Type B pancreatic cell (in vitro differentiated cells): ENCODE data around the gene TRIM38. TPM values are rescaled to one million over a fixed set of nuclear protein-coding genes. Genes with fewer than 3 reads are reported as not detected.

Experiments
- DNase-seq: peaks from one replicate; pipeline ENCODE4 v3.0.0; 2021; ENCODE audit warnings: mixed read lengths; ENCODE audit not compliant: unreplicated experiment; ENCODE audit errors: extremely low spot score
- H3K27ac Mint-ChIP-seq: 2 replicates; pipeline ENCODE4 v1.8.0; 2021; ENCODE audit warnings: mild to moderate bottlenecking, mixed read lengths
- H3K27me3 Mint-ChIP-seq: 2 replicates; pipeline ENCODE4 v1.8.0; 2021; ENCODE audit warnings: mixed read lengths
- H3K36me3 Mint-ChIP-seq: 2 replicates; pipeline ENCODE4 v1.8.0; 2021; ENCODE audit warnings: mixed read lengths
- H3K4me1 Mint-ChIP-seq: one replicate; pipeline ENCODE4 v1.8.0; 2021; ENCODE audit warnings: mixed read lengths; ENCODE audit not compliant: unreplicated experiment
- H3K4me3 Mint-ChIP-seq: 2 replicates; pipeline ENCODE4 v1.8.0; 2021; ENCODE audit warnings: mild to moderate bottlenecking, mixed read lengths
- H3K9me3 Mint-ChIP-seq: 2 replicates; pipeline ENCODE4 v1.8.0; 2021; ENCODE audit warnings: mixed read lengths
- CTCF ChIP-seq: fragments of 200-600 bp; sonication (generic); conservative IDR thresholded peaks from 2 replicates; pipeline ENCODE4 v1.5.0; 2021; ENCODE audit warnings: antibody characterized with exemption, mild to moderate bottlenecking
- total RNA-seq: library from RNA; stranded (reverse); gene quantifications from 2 replicates; pipeline ENCODE4 v1.2.1, GENCODE V29; 2021; ENCODE audit warnings: low replicate concordance

TRIM38 gene
- total RNA-seq, 1 donor from 2014 or later, result 6.9 TPM

- Mint-ChIP-seq H3K27me3 (no peaks in the 10 kb centered on the region), H3K4me1 (no peaks in the 10 kb centered on the region), H3K4me3 (no peak overlapping the region), H3K27ac (no peak overlapping the region), H3K9me3 (no peaks in the 10 kb centered on the region), H3K36me3 (no peaks in the 10 kb centered on the region)
- no peak for DNase-seq
- no peak for TF ChIP-seq CTCF
Measured at GRCh38 chr6:25918083-25918683, 44.4 kb upstream of the TRIM38 start.

DNA sequence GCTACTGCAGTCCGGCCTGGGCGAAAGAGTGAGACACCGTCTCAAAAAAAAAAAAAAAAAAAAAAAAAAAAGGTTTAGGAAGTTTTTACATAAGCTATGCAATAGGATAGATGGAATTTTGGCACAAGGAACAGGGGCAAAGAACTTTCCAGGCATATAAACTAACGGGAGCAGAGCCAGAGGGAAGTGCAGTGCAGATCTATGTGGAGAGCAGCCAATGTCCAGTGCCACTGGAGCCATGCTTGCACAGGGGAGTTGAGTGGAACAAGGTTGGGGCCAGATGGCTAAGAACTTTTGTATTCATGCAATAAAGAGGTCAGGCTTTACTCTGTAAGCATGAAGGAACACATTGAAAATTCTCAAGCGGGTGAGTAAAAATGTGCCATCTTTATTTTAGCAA is 42.9 kb upstream of the TRIM38 start:
- H3K27me3 Mint-ChIP-seq, result no peaks in the 10 kb centered on the region
- H3K27ac Mint-ChIP-seq, result no peak overlapping the region
- no peaks in the 10 kb centered on the region for H3K36me3 Mint-ChIP-seq
- DNase-seq, result no peak
- TF ChIP-seq CTCF, result no peak
- H3K4me1 Mint-ChIP-seq, result no peaks in the 10 kb centered on the region
- no peaks in the 10 kb centered on the region for H3K9me3 Mint-ChIP-seq
- H3K4me3 Mint-ChIP-seq, result no peak overlapping the region

DNA sequence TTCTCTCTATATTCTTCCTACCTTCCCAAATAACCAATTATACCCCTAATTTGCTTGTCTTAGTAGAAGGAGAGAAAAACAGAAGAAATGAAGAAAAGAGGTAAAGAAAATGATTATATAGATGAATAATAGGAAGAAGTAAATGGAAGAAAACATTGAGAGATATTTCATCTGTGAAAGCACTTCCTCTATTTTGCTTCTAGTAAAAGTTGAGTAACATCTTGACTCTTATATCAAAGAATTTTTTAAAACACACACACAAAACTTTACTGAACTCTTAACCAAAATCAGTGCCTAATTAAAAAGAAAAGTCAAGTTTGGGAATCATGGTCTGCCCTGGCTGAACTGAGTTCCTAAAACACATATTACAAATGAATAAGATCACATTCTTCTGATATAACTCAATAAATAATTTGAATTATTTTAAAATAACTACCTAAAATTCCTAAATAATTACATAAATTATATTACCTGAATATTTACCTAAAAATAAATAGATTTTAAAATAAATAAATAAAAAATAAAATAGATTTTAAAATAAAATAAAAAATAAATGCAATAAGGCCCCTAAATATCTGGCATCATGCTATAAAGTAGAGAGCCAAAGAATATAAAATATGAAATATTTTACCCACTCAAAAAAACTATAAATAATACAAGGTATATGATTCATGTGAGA is 40.9 kb upstream of the TRIM38 start:
- no peak overlapping the region for H3K4me3 Mint-ChIP-seq
- no peak for TF ChIP-seq CTCF
- no peaks in the 10 kb centered on the region for H3K36me3 Mint-ChIP-seq
- no peaks in the 10 kb centered on the region for H3K4me1 Mint-ChIP-seq
- no peaks in the 10 kb centered on the region for H3K27me3 Mint-ChIP-seq
- no peaks in the 10 kb centered on the region for H3K9me3 Mint-ChIP-seq
- H3K27ac Mint-ChIP-seq, result no peak overlapping the region
- DNase-seq, result no peak

DNA sequence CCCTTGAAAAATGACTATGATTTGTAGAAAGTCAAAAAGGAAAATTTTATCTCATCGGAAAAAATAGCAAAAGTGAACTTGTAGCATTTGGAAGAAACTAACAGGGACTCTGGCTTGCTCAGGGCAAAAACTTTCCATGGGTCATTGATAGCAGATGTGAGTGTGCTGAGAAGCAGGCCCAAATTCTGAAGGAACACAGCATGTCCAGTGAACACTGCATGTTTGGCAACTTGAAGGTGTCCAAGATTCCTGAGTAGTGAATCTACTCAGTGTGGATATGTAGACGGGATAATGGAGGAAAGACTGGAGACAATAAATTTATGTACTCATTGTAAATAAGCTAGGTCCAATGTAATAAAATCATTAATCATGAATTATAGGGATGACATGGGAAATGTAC is 40.3 kb upstream of the TRIM38 start:
- DNase-seq, result no peak
- no peaks in the 10 kb centered on the region for H3K27me3 Mint-ChIP-seq

DNA sequence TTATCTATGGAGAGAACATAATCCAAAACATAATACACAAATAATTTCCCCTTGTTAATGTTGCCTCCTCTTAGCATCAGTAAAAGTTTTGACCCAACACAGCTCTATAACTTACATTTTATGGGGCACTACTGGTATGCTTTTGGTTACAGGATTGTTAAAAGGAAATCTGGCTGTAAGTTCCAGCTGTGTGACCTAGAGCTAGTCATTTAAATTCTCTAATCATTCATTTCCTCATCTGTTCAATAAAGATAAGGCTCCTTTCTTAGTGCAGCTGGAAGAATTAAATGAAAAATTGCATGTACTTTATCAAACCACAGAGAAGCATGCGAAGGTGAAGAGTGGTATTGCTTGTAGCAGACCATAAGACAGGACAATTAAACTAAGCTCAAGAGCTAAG is 36.7 kb upstream of the TRIM38 start:
- no peak for DNase-seq
- TF ChIP-seq CTCF, result no peak
- H3K9me3 Mint-ChIP-seq, result no peaks in the 10 kb centered on the region
- H3K4me1 Mint-ChIP-seq, result no peaks in the 10 kb centered on the region
- no peaks in the 10 kb centered on the region for H3K36me3 Mint-ChIP-seq
- H3K4me3 Mint-ChIP-seq, result no peak overlapping the region
- no peak overlapping the region for H3K27ac Mint-ChIP-seq
- no peaks in the 10 kb centered on the region for H3K27me3 Mint-ChIP-seq

More for the DNA sequence above, 40.3 kb upstream of the TRIM38 start:
- Mint-ChIP-seq H3K36me3 (no peaks in the 10 kb centered on the region), H3K27ac (no peak overlapping the region), H3K4me1 (no peaks in the 10 kb centered on the region), H3K9me3 (no peaks in the 10 kb centered on the region), H3K4me3 (no peak overlapping the region)
- no peak for TF ChIP-seq CTCF
